ENCODE results near the gene TMEM217.
"Not testable (repeated sequence)": the region's sequence is repeated elsewhere in the genome, so short reads cannot be mapped to it uniquely, and the experiment has no call there.

The TMEM217 gene

DNA sequence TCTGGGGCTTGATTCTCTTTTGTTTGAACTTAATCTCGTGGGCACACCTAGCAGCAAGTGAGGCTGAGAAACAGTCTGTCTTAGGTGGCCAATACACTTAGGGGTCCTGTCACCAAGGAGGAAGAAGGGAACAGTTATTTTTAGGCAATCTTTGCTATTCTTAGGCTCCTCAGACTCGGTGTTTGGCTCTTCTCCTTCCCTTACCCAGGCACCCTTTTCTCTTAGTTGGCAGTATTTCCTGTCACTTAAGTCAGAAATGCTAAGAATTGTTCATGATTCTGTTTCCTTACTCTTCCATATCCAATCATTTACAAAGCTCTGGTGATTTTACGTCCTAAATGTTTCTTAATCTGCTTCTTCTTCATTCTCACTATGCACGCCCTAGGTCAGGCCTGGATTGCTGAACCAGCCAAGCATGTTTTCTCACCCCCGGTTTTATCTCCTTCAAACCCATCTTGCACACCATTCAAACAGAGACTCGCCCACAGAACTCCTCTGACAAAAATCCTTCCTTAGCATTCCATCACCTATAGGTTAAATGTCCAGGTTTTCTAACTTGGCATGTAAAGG is 45.2 kb upstream of the TMEM217 start:
- no peak overlapping the region for H3K4me3 ChIP-seq (ENCODE audit: low read depth, low read length)

GRCh38 chr6:37302086-37302686 is 44.2 kb upstream of the TMEM217 start:
- TF ChIP-seq, protein P1, sequence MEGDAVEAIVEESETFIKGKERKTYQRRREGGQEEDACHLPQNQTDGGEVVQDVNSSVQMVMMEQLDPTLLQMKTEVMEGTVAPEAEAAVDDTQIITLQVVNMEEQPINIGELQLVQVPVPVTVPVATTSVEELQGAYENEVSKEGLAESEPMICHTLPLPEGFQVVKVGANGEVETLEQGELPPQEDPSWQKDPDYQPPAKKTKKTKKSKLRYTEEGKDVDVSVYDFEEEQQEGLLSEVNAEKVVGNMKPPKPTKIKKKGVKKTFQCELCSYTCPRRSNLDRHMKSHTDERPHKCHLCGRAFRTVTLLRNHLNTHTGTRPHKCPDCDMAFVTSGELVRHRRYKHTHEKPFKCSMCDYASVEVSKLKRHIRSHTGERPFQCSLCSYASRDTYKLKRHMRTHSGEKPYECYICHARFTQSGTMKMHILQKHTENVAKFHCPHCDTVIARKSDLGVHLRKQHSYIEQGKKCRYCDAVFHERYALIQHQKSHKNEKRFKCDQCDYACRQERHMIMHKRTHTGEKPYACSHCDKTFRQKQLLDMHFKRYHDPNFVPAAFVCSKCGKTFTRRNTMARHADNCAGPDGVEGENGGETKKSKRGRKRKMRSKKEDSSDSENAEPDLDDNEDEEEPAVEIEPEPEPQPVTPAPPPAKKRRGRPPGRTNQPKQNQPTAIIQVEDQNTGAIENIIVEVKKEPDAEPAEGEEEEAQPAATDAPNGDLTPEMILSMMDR (IDR thresholded peaks at IDR 0.05; ENCODE audit: low read depth, low read length, missing control alignments): no peak
- DNase-seq (ENCODE audit: low read depth): no peak
- in situ Hi-C loops (cut with HindIII; ENCODE audit: low sequenced_read_pairs): no loop called here
- H3K4me3 ChIP-seq (ENCODE audit: low read depth, low read length): no peak overlapping the region

More for the DNA sequence above, 45.2 kb upstream of the TMEM217 start:
- TF ChIP-seq, protein P1 (IDR thresholded peaks at IDR 0.05; ENCODE audit: low read depth, low read length, missing control alignments): no peak
- in situ Hi-C loops (cut with HindIII; ENCODE audit: low sequenced_read_pairs): no loop called here
- no peak for DNase-seq (ENCODE audit: low read depth)

- in situ Hi-C loops (cut with HindIII; ENCODE audit: low sequenced_read_pairs): no loop called here
- TF ChIP-seq, protein P1 (IDR thresholded peaks at IDR 0.05; ENCODE audit: low read depth, low read length, missing control alignments): no peak
- no peak for DNase-seq (ENCODE audit: low read depth)
- H3K4me3 ChIP-seq (ENCODE audit: low read depth, low read length): no peak overlapping the region
Measured at GRCh38 chr6:37299990-37300389, 42.0 kb upstream of the TMEM217 start.

- DNase-seq (ENCODE audit: low read depth): no peak
- in situ Hi-C loops (cut with HindIII; ENCODE audit: low sequenced_read_pairs): no loop called here
- H3K4me3 ChIP-seq (ENCODE audit: low read depth, low read length): no peak overlapping the region
- TF ChIP-seq, protein P1 (IDR thresholded peaks at IDR 0.05; ENCODE audit: low read depth, low read length, missing control alignments): no peak
Measured at GRCh38 chr6:37298958-37299357, 41.0 kb upstream of the TMEM217 start.

DNA sequence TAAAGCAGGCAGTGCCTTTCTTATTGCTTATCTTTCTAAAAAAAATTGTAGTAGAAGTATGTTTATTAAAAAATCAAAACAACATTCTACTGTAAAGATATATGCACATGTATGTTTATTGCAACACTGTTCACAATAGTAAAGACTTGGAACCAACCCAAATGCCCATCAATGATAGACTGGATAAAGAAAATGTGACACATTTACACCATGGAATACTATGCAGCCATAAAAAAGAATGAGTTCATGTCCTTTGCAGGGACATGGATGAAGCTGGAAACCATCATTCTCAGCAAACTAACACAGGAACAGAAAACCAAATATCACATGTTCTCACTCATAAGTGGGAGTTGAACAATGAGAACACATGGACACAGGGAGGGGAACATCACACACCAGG is 39.7 kb upstream of the TMEM217 start:
- H3K4me3 ChIP-seq (ENCODE audit: low read depth, low read length); in situ Hi-C loops (cut with HindIII; ENCODE audit: low sequenced_read_pairs); DNase-seq (ENCODE audit: low read depth): not testable (repeated sequence)

DNA sequence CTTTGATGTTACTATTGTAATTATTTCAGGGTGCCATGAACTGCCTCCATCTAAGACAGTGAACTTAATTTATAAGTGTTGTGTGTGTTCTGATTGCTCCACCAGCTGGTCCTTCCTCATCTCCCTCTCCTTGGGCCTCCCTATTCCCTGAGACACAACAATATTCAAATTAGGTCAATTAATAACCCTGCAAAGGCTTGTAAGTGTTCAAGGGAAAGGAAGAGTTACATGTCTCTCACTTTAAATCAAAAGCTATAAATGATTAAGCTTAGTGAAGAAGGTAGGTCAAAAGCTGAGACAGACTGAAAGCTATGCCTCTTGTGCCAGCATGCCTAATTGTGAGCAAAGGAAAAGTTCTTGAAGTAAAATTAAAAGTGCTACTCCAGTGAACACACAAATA is 35.5 kb upstream of the TMEM217 start:
- DNase-seq (ENCODE audit: low read depth): no peak
- TF ChIP-seq, protein P1 (IDR thresholded peaks at IDR 0.05; ENCODE audit: low read depth, low read length, missing control alignments): no peak
- in situ Hi-C loops (cut with HindIII; ENCODE audit: low sequenced_read_pairs): no loop called here
- no peak overlapping the region for H3K4me3 ChIP-seq (ENCODE audit: low read depth, low read length)

- no peak overlapping the region for H3K4me3 ChIP-seq (ENCODE audit: low read depth, low read length)
- TF ChIP-seq, protein P1 (IDR thresholded peaks at IDR 0.05; ENCODE audit: low read depth, low read length, missing control alignments): no peak
- DNase-seq (ENCODE audit: low read depth): no peak
- in situ Hi-C loops (cut with HindIII; ENCODE audit: low sequenced_read_pairs): no loop called here
Measured at GRCh38 chr6:37289931-37290330, 32.0 kb upstream of the TMEM217 start.
